ENCODE measurements around the gene FAM76A.

- TF ChIP-seq POLR2A (IDR thresholded peaks at IDR 0.05), result no peak
- TF ChIP-seq CTCF (IDR thresholded peaks at IDR 0.05), result no peak
- TF ChIP-seq POLR2AphosphoS5 (IDR thresholded peaks at IDR 0.05), result no peak
These were observed 84.1 kb downstream of the FAM76A start for GRCh38 chr1:27809883-27810282.

All from transverse colon (tissue), 4 donors.